Stimulated activated CD4-positive, alpha-beta T cell treated with anti-CD3 and anti-CD28 coated beads, Interleukin-2, amount 100 ng/mL, for 4 hours (primary cell): ENCODE data around the gene AATF.

Experiments
- DNase-seq: peaks from one replicate; pipeline ENCODE4 v3.0.0-alpha.2; 2020; ENCODE audit warnings: low read depth

Gene AATF

GRCh38 chr17:36941265-36942010, 7.3 kb upstream of the AATF start:
- DNase-seq: no peak

DNA sequence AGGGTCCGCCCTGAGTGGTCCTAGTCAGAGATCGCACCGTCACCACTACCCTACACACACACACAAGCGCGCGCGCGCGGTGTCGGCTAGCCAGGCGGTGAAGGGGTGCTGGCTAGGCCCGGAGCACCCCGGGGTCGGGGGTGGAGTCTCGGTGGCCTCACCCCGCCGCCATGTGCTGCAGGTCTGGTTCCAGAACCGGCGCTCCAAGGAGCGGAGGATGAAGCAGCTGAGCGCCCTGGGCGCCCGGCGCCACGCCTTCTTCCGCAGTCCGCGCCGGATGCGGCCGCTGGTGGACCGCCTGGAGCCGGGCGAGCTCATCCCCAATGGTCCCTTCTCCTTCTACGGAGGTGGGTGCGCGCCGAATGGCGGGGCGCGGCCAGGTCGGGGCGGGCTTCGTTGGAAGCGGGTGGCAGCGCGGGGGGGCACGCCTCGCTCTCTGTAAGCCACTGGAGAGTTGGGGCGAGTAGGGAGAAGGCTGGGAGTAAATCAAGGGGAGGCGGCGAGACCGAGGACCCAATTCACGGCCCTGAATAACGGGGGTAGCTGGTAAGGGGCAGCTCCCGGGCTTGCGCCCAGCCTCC, 6.6 kb upstream of the AATF start:
- DNase-seq: no peak

- DNase-seq: no peak
Observed at GRCh38 chr17:36942631-36943125, 6.1 kb upstream of the AATF start.

DNA sequence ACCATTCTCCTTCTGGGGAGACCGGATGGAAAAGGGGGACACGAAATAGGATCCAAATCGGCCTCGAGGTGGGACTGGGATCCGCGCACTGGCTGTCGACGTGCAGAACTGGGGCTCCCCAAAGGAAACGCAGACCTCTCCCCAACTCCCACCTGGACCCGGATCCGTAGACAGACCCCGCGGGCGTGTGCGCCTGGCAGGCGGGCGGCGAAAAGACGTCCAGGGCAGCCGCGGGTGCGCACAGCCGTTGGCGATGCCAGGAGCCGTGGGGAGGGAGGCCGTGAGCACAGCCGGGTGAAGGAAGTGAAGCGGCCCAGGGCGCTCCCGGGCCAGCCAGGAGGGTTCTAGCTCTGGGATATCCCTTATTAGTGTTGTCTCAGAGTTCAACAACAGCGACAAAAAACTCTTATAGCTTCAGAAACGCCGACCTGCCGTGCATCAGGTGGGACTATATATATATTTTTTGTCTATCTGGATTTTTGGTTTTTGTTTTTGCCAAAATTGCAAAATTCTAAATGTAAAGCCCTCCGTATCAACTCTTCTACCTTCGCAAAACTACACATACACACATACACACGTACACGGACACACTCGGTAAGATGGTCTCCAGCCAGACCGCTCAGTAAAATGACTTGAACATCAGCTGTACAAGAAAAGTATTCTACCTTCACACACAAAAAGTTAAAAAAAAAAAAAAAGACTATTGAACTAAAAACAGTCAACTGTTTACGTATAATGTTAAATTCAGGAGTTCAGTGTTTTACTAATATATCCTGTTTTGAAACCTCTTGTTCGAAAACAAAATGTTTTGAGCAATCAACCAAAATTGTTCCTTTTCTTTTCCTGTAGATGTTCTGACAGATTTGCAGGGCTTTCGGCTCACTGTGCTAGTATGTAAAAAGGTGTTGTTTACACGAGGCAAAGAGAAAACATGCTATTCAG, 5.2 kb upstream of the AATF start:
- no peak for DNase-seq

DNA sequence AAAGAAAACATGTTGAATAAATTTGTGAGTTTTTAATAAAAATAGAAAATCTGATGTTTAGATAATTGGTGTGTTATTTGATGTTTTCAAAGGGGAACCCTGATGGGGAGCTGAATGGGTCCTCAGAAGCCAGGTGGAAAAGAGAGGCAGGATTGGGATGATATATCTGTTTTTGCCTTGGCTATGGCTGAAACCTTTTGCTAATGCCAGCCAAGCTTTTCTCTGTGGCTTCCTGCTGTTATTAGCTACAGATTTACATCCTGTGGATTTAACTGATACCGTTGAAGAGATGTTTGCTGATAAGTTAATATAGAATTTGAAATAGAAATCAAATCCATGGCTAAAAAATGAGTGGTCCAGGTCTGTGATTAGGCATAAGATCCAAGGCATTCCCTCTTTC, 4.2 kb upstream of the AATF start:
- DNase-seq: no peak

GRCh38 chr17:36945140-36945539, 3.6 kb upstream of the AATF start:
- no peak for DNase-seq

DNA sequence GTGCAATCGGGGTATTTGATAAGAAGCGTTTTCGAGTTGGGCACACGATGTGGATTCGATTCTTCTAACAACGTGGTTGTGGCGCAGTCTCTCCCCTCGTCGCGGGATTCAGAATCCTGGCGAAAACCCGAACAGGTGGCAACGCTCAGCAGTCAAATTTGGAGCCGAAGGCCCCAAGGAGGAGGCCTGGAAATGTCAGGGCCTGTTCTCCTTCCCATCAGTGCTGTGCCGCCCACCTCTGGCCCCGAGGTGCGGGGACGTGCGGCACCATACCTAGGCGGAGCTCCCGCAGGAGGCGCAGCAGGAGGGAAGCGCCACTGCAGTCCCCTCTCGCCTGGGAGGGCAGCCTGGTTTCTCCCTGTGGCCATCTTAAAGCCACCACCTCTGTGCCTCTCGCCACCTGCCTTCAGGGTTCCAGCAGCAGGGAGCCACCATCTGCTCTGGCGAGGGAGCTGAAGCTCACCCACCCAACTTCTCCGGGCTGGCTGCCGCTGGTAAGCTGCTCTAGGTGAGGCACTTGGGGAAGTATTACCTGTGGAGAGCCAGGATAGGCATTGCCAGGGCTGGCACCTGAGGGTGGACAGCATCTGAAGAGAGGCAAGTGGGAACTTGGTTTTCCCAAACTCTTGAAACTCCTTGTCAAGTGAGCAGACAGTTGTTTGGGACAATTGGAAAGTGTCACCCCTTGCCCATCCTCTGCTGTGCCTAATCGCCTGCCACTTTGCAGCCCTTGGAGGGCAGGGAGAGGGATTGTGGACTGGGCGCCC, 2.6 kb upstream of the AATF start:
- no peak for DNase-seq

GRCh38 chr17:36946726-36947091, 2.0 kb upstream of the AATF start:
- DNase-seq: no peak

DNA sequence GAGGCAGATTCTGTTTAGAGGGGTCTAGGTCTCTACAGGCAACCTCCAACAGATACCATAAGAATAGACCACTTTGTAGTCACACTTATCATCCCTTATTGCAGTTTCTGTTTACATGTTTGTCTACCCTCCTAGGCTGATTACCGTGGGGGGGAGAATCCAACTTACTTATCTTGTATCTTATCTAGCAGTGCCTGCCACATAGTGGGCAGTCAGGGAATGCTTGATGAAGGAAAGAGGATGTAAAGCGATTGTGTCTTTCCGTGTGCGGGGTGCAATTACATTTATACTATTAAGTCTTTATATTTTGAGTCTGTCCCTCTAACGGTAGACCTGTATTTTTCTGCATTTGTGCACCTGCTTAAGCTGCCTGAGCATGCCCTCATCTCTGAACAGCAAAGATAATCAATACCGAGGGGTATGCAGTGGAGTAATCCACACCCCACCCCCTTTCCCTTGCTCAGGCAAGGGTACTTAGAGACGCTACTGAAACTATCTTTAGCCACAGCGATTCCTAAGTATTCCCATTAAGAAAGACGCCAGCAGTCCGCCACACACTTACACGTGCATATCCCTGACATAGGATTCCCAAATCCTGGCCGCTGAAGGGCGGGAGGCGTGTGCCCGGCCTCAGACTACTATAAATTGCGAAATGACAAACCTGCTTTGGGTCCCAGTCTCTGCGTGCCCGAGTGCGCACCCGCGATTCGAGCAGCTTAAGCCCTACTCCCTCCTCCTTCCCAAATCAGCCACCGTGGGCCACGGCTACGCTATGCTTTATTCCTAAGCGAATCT, 635 bp upstream of the AATF start:
- DNase-seq: no peak

DNA sequence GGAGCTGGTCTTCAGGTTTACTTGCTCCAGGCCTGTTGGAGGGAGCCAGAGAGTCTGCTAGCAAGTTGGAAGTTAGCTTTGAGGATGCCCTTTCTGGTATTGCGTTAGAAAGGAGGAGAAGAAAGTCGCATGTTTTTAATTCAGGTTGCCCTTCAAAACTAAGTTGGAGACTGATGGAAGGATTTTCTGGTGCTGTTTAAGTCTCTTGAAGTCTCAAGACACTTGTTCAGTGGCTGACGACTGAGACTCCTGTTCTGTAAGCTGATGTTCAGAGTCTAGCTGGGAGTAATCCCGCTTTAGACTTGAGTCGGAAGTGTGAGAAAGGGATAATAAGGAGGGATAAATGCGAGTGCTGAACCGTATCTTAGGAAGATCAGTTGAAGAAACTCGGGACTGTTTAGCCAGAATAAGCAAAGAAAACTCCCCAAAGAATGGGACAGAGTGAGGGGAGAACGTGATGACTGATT, 740 bp downstream of the AATF start:
- DNase-seq: no peak

DNA sequence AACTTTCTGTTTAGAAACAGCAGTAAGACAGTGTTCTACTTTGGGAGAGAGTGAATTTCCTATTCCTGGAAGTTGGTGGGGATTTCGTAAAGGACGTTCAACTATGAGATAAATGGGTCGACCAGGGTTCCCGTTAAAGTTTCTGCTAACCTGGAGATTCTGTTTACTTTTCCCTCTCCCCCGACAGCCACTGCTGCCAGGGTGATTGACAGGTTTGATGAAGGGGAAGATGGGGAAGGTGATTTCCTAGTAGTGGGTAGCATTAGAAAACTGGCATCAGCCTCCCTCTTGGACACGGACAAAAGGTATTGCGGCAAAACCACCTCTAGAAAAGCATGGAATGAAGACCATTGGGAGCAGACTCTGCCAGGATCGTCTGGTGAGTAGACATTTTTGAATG, 1.3 kb downstream of the AATF start:
- DNase-seq: no peak

DNA sequence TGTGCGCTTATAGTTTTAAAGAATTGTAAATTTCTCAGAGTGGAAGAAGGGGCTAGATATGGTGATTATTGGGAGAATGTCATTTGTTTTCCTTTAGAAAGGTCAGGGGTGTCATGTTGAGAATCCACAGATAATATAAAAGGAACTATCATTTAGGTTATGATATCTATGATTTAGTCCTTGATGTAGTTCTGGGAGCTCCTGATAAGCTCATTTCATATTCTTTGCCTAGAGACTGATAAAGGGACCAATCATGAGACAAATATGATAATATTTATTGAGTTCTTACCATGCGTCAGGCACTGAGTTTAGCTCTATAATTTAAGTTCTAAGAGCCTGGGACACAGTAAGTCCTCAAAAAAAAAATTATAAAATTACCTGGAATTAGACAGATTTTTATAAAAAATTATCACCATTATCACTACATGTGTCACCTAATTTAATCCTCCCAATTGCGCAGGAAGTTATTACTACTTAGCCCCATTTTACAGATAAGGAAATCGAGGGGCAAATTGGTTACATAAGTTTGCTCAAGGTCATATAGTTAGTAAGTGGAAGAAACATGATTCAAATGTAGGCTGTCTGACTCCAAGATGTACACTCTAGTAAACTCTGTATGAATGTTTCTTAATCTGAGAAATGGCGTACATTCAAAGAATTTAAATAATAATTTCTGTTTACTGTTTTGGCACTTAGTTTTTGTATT, 2.5 kb downstream of the AATF start:
- DNase-seq: no peak

GRCh38 chr17:36971508-36971907, 22.8 kb downstream of the AATF start:
- DNase-seq: no peak

DNA sequence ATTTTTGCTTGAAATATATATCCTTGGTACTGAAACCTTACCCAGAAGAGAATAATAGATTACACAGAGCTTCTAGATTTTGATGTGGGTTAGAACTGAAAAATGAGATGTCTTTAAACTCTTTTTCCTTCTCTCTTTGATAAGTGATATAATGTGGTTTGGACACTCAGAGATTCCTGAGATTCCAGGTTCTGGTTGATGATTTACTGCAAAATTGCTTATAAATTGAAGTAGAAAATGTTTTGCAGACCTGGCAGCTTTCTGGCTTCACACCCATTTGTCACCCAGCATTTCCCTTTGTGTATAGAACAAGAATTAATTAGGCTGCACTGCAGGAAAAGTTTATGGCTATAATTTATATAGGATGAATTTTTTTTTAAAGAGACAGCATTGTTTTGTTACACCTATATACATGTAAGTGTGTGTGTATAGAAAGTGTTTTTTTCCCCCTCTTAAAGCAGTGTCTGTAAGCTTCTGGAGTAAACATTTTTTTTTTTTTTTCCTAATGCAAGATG, 23.5 kb downstream of the AATF start:
- no peak for DNase-seq

DNA sequence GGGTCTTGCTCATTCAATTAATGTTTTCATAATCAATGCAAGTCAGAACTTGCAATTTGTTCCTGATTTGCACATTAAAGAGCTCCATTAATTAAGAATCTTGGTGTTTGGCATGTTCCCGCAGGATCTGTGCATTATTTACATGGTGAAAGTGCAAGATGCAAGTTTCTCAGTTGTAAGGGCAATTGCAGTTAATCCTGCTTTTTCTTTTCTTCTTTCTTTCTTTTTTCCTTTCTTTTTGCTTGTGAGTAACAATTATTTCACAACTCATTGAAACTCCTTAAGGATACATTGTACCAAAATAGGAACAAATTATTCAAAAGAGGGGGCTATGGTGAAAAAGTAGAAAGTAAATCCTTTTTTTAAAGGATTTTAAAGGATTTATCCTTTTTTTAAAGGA, 24.2 kb downstream of the AATF start:
- DNase-seq: no peak

DNA sequence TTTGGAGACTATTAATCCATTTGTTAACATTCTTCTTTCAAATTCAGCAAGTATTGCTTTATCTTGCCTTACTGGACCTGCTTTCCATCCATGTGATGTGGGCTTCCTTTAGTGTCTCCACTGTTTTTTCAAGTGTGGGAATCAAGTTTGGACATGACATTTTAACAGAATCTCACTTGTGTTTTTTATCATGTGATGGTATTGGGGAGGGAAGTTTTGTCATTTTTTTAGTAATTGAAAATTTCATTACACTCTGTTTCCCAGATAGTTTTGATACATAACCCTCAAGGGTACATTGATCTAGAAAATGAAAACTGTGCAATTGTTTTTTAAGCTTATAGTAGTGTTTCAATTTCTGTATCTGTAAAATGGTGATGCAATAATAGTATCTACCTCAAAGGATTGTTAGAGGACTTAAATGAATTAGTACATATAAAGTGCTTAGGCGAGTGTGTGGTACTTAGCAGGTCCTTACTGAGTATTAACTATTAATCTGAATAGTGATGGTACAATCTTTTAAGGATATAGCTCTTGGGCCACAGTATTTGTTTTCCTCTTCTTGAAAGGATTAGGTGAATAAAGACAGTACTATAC, 27.3 kb downstream of the AATF start:
- no peak for DNase-seq

- DNase-seq: no peak
Observed at GRCh38 chr17:36977066-36977465, 28.3 kb downstream of the AATF start.

GRCh38 chr17:36977568-36977967, 28.8 kb downstream of the AATF start:
- DNase-seq: no peak

- DNase-seq: no peak
Observed at GRCh38 chr17:36978810-36979564, 30.2 kb downstream of the AATF start.
